ENCODE measurements around the gene SPATA3.

- TF ChIP-seq CTCF (IDR thresholded peaks at IDR 0.05) (no peak), JUN (IDR thresholded peaks at IDR 0.05) (no peak), EP300 (IDR thresholded peaks at IDR 0.05) (no peak), HMGXB4 (CRISPR knock-in tag; IDR thresholded peaks at IDR 0.05; ENCODE audit: borderline replicate concordance) (no peak), CEBPB (IDR thresholded peaks at IDR 0.05) (no peak), HOXA7 (CRISPR knock-in tag; IDR thresholded peaks at IDR 0.05) (no peak), RNF2 (IDR thresholded peaks at IDR 0.05; ENCODE audit: borderline replicate concordance, low read depth) (no peak), POLR2A (IDR thresholded peaks at IDR 0.05; ENCODE audit: low read length) (no peak), REST (IDR thresholded peaks at IDR 0.05) (no peak), JUNB (IDR thresholded peaks at IDR 0.05) (no peak), BCL3 (IDR thresholded peaks at IDR 0.05) (no peak), TP53 (CRISPR knock-in tag; IDR thresholded peaks at IDR 0.05) (no peak), RCOR1 (IDR thresholded peaks at IDR 0.05; ENCODE audit: low read depth, low read length) (no peak), CHD2 (IDR thresholded peaks at IDR 0.05; ENCODE audit: low read length, partially characterized antibody) (no peak)
These were observed 33.0 kb downstream of the SPATA3 start for GRCh38 chr2:231028889-231029288.
